ENCODE measurements around the gene PTPN22. TPM values are rescaled to one million over a fixed set of nuclear protein-coding genes. Genes with fewer than 3 reads are reported as not detected.

The PTPN22 gene
- total RNA-seq, 4 donors from 2014 or later, result 0.85 to 8.8 (median 2.1) TPM

- peak overlapping the region; percentile 88 to 90 for H3K27ac ChIP-seq
- DNase-seq, result no peak
- H3K4me1 ChIP-seq, result peaks cover 4 to 9% of the 10 kb centered on the region in 2 donors
- no peaks in the 10 kb centered on the region for H3K36me3 ChIP-seq
- peak overlapping the region; percentile 59 to 95 for H3K4me3 ChIP-seq
- intact Hi-C loops (cut with DNase I; ENCODE audit: low total_unique reads), result no loop called here
- no peaks in the 10 kb centered on the region for H3K9me3 ChIP-seq
- TF ChIP-seq CTCF (IDR thresholded peaks at IDR 0.05) (no peak), POLR2A (IDR thresholded peaks at IDR 0.05) (no peak)
- no peaks in the 10 kb centered on the region for H3K27me3 ChIP-seq
Measured at GRCh38 chr1:113903501-113904292, 32.2 kb upstream of the PTPN22 start.

GRCh38 chr1:113901191-113901590 lies 29.7 kb upstream of the PTPN22 start:
- H3K4me3 ChIP-seq, result no peak overlapping the region
- TF ChIP-seq CTCF (IDR thresholded peaks at IDR 0.05) (no peak), POLR2A (IDR thresholded peaks at IDR 0.05) (no peak)
- intact Hi-C loops (cut with DNase I; ENCODE audit: low total_unique reads), result no loop called here

GRCh38 chr1:113899111-113899510 lies 27.6 kb upstream of the PTPN22 start:
- peak overlapping the region; percentile 4 to 19 for H3K27ac ChIP-seq

More at GRCh38 chr1:113901191-113901590, 29.7 kb upstream of the PTPN22 start:
- no peak overlapping the region for H3K27ac ChIP-seq
- no peaks in the 10 kb centered on the region for H3K27me3 ChIP-seq
- no peaks in the 10 kb centered on the region for H3K36me3 ChIP-seq
- no peak for DNase-seq
- peaks cover 4 to 9% of the 10 kb centered on the region in 2 donors for H3K4me1 ChIP-seq
- H3K9me3 ChIP-seq, result no peaks in the 10 kb centered on the region

GRCh38 chr1:113898241-113898814 lies 26.8 kb upstream of the PTPN22 start:
- intact Hi-C loops (cut with DNase I; ENCODE audit: low total_unique reads), result no loop called here
- DNase-seq, result no peak
- no peak overlapping the region for H3K4me3 ChIP-seq
- H3K4me1 ChIP-seq, result peaks cover 2% of the 10 kb centered on the region in 2 donors
- no peaks in the 10 kb centered on the region for H3K27me3 ChIP-seq
- no peaks in the 10 kb centered on the region for H3K36me3 ChIP-seq
- TF ChIP-seq CTCF (IDR thresholded peaks at IDR 0.05) (no peak), POLR2A (IDR thresholded peaks at IDR 0.05) (no peak)
- no peaks in the 10 kb centered on the region for H3K9me3 ChIP-seq
- H3K27ac ChIP-seq, result no peak overlapping the region

More at GRCh38 chr1:113899111-113899510, 27.6 kb upstream of the PTPN22 start:
- Histone ChIP-seq H3K9me3 (no peaks in the 10 kb centered on the region), H3K27me3 (no peaks in the 10 kb centered on the region), H3K4me3 (no peak overlapping the region), H3K36me3 (no peaks in the 10 kb centered on the region), H3K4me1 (peaks cover 4 to 9% of the 10 kb centered on the region in 2 donors)
- DNase-seq, result no peak
- TF ChIP-seq POLR2A (IDR thresholded peaks at IDR 0.05), result no peak
- TF ChIP-seq CTCF (IDR thresholded peaks at IDR 0.05), result no peak
- intact Hi-C loops (cut with DNase I; ENCODE audit: low total_unique reads), result no loop called here

- no peak overlapping the region for H3K4me3 ChIP-seq
- no peak for DNase-seq
- intact Hi-C loops (cut with DNase I; ENCODE audit: low total_unique reads), result no loop called here
- TF ChIP-seq CTCF (IDR thresholded peaks at IDR 0.05) (no peak), POLR2A (IDR thresholded peaks at IDR 0.05) (no peak)
- H3K4me1 ChIP-seq, result no peaks in the 10 kb centered on the region
- peak overlapping the region in 1 of 2 donors; percentile 8 for H3K27ac ChIP-seq
- H3K36me3 ChIP-seq, result no peaks in the 10 kb centered on the region
- no peaks in the 10 kb centered on the region for H3K9me3 ChIP-seq
- H3K27me3 ChIP-seq, result no peaks in the 10 kb centered on the region
Measured at GRCh38 chr1:113895961-113896360, 24.4 kb upstream of the PTPN22 start.

Data from uterus (tissue), 4 donors.